Cardiac muscle cell (in vitro differentiated cells and primary cell): Measurements from ENCODE around the gene C22orf39. TPM values are rescaled to one million over a fixed set of nuclear protein-coding genes. Genes with fewer than 3 reads are reported as not detected.

Source experiments
- DNase-seq, 2 donors: peaks; one replicate each; pipeline versions ENCODE4 v3.0.0 to v3.0.0-alpha.2; 2010 to 2017; ENCODE audit warnings: low read depth in 1 of 2, low spot score in 1 of 2
- H3K27ac ChIP-seq: fragments of 200-600 bp; sonication (generic); 2 replicates; pipeline ENCODE4 v1.5.1; 2016
- H3K27me3 ChIP-seq: fragments of 200-600 bp; sonication (generic); 2 replicates; pipeline ENCODE4 v1.6.0; 2016; ENCODE audit warnings: control low read depth
- H3K36me3 ChIP-seq: fragments of 200-600 bp; sonication (generic); 2 replicates; pipeline ENCODE4 v1.5.1; 2016; ENCODE audit warnings: control low read depth
- H3K4me1 ChIP-seq: fragments of 200-600 bp; sonication (generic); 2 replicates; pipeline ENCODE4 v1.8.1; 2017; ENCODE audit warnings: low read depth, mild to moderate bottlenecking, mixed run types
- H3K4me3 ChIP-seq: fragments of 200-600 bp; sonication (generic); 2 replicates; pipeline ENCODE4 v1.5.1; 2016; ENCODE audit warnings: mild to moderate bottlenecking
- H3K9me3 ChIP-seq: fragments of 200-600 bp; sonication (generic); 2 replicates; pipeline ENCODE4 v1.5.1; 2017; ENCODE audit warnings: low read depth, mild to moderate bottlenecking, control low read depth
- polyA plus RNA-seq: library from polyadenylated mRNA; unstranded; fragments of >200 nt; fragmentation: Nextera tagmentation; extraction: Ambion mirVana; gene quantifications from 2 replicates; pipeline ENCODE4 v1.2.1, GENCODE V29; 2016
- total RNA-seq: library from RNA; depleted of rRNA; stranded (reverse); fragments of >200 nt; gene quantifications from 2 replicates; pipeline ENCODE4 v1.2.3, GENCODE V29; 2016
- TF ChIP-seq, protein P1 (sequence below): IDR thresholded peaks from 2 replicates; pipeline ENCODE4 v1.5.1; 2012; ENCODE audit warnings: low read depth, mild to moderate bottlenecking, low read length

Gene C22orf39
- total and polyA plus RNA-seq, 2 experiments from 2014 or later = 102 to 133 TPM

DNA sequence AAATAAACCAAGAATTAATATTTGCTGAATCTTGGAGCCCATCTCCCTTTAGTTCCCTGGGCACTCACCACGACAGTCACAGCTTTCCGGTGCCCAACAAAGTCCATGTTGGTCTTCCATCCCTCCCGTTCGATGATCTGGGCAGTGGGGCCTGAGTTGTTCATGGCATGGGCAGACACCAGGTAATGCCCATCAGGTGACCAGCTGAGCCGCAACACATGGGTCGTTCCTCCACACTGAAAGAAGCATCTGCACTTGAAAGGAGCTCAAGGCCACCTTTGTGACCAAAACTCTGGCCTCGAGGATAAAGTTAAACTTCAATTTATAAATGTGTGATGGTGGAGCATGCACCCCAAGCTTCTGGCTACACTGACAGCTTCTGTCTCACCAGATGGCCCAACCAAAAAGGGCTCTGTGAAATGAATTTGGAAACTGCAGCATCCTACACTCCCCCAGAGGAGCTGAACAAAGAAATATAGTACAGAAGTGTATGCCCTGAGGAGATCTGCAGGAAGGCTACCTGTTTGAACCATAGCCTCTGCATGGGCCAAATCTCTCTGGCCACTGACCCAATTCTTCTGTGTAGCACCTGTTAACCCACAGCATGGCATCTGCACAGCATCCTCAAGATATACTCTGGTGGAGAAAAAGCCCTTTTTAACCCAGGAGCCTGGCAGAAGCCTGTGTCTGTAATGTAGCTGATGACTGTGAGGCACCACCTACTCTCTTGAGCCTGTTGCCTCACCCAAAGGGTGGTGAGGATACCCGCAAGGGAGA lies 53.0 kb downstream of the C22orf39 start:
- H3K36me3 ChIP-seq = peaks cover 50% of the 10 kb centered on the region
- no peak overlapping the region for H3K4me3 ChIP-seq
- no peak for DNase-seq
- no peaks in the 10 kb centered on the region for H3K27me3 ChIP-seq
- no peaks in the 10 kb centered on the region for H3K9me3 ChIP-seq
- peaks cover 19% of the 10 kb centered on the region for H3K4me1 ChIP-seq
- H3K27ac ChIP-seq = no peak overlapping the region
- TF ChIP-seq, protein P1, sequence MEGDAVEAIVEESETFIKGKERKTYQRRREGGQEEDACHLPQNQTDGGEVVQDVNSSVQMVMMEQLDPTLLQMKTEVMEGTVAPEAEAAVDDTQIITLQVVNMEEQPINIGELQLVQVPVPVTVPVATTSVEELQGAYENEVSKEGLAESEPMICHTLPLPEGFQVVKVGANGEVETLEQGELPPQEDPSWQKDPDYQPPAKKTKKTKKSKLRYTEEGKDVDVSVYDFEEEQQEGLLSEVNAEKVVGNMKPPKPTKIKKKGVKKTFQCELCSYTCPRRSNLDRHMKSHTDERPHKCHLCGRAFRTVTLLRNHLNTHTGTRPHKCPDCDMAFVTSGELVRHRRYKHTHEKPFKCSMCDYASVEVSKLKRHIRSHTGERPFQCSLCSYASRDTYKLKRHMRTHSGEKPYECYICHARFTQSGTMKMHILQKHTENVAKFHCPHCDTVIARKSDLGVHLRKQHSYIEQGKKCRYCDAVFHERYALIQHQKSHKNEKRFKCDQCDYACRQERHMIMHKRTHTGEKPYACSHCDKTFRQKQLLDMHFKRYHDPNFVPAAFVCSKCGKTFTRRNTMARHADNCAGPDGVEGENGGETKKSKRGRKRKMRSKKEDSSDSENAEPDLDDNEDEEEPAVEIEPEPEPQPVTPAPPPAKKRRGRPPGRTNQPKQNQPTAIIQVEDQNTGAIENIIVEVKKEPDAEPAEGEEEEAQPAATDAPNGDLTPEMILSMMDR = no peak

DNA sequence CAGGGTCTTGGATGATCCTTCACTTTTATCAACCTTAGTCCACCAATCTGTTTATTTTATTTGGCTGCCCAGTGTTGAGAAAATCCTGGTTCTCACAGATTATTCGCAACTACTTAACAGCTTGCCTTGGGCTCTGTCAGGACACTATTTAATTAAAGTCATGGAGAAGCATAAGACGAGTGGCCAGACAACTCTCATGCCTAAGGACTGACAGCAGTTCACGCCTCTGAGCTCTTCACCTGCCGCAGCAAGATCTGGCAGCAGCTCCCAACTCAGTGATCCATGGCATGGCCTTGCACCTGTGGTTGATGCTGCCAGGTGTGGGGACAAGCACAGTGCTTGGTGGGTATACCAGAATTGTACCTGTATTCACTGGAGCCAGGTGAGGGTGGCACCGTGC lies 53.8 kb downstream of the C22orf39 start:
- Histone ChIP-seq H3K4me1 (peaks cover 19% of the 10 kb centered on the region), H3K27me3 (no peaks in the 10 kb centered on the region), H3K4me3 (no peak overlapping the region), H3K36me3 (peaks cover 58% of the 10 kb centered on the region), H3K27ac (no peak overlapping the region), H3K9me3 (no peaks in the 10 kb centered on the region)
- TF ChIP-seq, protein P1 = no peak
- DNase-seq = no peak

Other genes with a start within 250 kb of the C22orf39 start
- 7.2 and 12.2 TPM in 2 replicates for gene CLTCL1, start 156.0 kb downstream of the C22orf39 start, total RNA-seq
- gene CLTCL1, start 156.0 kb downstream of the C22orf39 start, polyA plus RNA-seq = 3.9 and 7.5 TPM in 2 replicates
- gene HIRA, start 16.0 kb downstream of the C22orf39 start, total RNA-seq = 29.7 and 36.9 TPM in 2 replicates
- 17.1 and 35.9 TPM in 2 replicates for gene HIRA, start 16.0 kb downstream of the C22orf39 start, polyA plus RNA-seq
- gene MRPL40, start 15.2 kb downstream of the C22orf39 start, total RNA-seq = 38.7 and 43.7 TPM in 2 replicates
- 82.9 and 91.3 TPM in 2 replicates for gene MRPL40, start 15.2 kb downstream of the C22orf39 start, polyA plus RNA-seq
- gene UFD1, start 31.5 kb upstream of the C22orf39 start, total RNA-seq = 23.4 and 34.2 TPM in 2 replicates
- 36.9 and 77.3 TPM in 2 replicates for gene UFD1, start 31.5 kb upstream of the C22orf39 start, polyA plus RNA-seq
- 7.6 and 9.1 TPM in 2 replicates for gene CDC45, start 32.2 kb upstream of the C22orf39 start, total RNA-seq
- 11.2 and 15.5 TPM in 2 replicates for gene CDC45, start 32.2 kb upstream of the C22orf39 start, polyA plus RNA-seq
- 0.74 and 1.0 TPM in 2 replicates for gene CLDN5, start 76.7 kb upstream of the C22orf39 start, total RNA-seq
- 0.13 and 0.50 TPM in 2 replicates for gene CLDN5, start 76.7 kb upstream of the C22orf39 start, polyA plus RNA-seq